Measurements from ENCODE around the gene PRKCB. TPM values are rescaled to one million over a fixed set of nuclear protein-coding genes. Genes with fewer than 3 reads are reported as not detected.

PRKCB gene
- total RNA-seq, 2 donors from 2014 or later: 4.1 to 4.7 TPM

- ATAC-seq (no peak), DNase-seq (no peak)
Measured at GRCh38 chr16:24123275-24123674, 287.5 kb downstream of the PRKCB start.

DNA sequence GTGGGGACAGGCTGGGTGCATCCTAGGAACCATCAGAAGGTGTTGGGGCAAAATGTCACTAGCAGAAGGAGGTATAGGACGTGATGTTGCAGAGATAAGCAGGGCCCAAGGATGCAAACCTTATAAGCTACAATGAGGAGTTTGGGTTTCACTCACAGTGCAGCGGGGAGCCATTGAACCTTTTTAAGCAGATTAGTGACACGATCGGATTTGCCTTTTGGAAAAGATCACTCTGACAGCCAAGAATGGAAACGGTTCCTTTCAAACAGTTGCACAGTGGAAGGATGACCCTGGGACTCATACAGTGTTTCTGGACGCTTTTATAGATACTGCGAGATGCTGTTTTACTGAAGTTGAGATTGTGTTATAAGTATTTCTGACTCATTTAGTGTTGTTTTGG lies 288.5 kb downstream of the PRKCB start:
- ATAC-seq (no peak), DNase-seq (no peak)
- intact Hi-C loops (cut with DNase I): no loop called here

More at GRCh38 chr16:24123275-24123674, 287.5 kb downstream of the PRKCB start:
- intact Hi-C loops (cut with DNase I): no loop called here

- DNase-seq (no peak), ATAC-seq (no peak)
- intact Hi-C loops (cut with DNase I): no loop called here
Measured at GRCh38 chr16:24125214-24125613, 289.4 kb downstream of the PRKCB start.

DNA sequence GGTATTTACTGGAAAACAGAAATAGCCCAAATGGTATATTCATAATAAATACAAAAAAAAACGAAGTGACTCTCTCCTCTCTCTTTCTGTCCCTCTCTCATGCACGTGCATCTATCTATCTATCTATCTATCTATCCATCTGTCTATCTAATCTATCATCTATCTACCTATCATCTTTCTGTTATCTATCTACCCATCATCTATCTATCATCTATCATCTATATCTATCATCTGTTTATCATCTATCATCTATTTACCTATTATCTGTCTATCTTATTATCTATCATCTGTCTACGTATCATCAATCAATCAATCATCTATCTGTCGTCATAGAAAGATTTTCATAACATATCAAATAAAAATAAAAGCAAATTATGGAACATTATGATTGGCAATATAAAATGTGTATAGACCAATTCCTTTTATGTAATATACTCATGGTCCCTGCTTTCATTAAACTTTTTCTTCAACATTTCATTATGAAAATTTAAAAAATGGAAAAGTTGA lies 293.7 kb downstream of the PRKCB start:
- ATAC-seq (no peak), DNase-seq (no peak)
- intact Hi-C loops (cut with DNase I): no loop called here

- ATAC-seq (no peak), DNase-seq (no peak)
- intact Hi-C loops (cut with DNase I): no loop called here
Measured at GRCh38 chr16:24130494-24131085, 294.8 kb downstream of the PRKCB start.

DNA sequence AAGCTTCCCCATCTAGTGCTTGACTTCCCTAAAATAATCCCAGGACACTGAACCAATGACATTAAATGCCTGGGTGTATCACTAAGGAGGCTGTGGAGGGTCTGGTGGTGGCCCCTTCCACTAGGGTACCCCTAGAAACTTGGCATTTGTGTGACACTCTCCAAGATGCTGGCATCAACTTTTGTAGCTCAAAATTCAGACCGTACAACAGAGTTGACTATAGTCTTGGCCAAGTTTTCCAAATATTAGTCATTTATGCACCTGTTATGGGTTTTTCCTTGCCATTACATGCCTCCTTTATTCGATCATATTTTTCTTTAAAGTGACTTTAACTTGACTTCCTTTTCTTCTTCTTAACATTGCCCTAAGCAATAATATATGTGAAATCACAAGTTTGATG lies 295.5 kb downstream of the PRKCB start:
- DNase-seq (no peak), ATAC-seq (no peak)
- intact Hi-C loops (cut with DNase I): no loop called here

DNA sequence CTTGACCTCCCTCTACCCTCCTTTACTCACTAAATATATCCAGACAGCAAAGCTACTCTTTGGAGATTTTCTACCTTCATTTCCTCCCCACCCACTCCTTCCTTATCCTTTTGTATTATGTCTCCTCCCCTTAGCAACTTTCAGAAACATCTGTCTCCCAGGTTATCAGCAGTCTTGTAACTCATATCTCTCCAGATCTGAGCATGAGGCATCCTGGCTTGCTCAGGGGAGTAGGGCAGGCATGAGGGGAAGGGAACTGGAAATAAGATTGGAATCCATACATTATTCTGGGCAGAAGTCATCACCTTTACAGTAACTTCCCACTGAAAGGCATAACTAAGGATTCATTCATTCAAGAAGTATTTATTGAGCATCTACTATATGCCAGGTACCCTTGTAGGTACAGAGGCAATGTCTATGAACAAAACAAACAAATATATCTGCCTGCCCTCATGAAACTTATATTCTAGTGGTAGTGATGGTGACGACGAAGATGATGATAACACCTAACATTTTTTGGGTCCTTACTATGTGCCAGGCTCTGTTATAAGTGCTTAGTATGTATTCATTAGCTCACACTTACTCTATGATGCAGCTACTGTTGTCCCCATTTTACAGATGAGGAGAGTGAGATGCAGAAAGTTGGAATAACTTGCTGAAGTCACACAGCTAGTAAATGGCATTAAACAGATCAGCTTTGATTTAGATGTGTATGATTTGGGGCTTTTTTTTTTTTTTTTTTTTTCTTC lies 296.4 kb downstream of the PRKCB start:
- intact Hi-C loops (cut with DNase I): no loop called here
- ATAC-seq: no peak

GRCh38 chr16:24132797-24133155 lies 297.0 kb downstream of the PRKCB start:
- intact Hi-C loops (cut with DNase I): no loop called here
- ATAC-seq (no peak), DNase-seq (no peak)

More for the DNA sequence above, 296.4 kb downstream of the PRKCB start:
- DNase-seq: no peak

GRCh38 chr16:24135624-24136565 lies 300.1 kb downstream of the PRKCB start:
- intact Hi-C loops (cut with DNase I): no loop called here
- ATAC-seq: no peak
- DNase-seq: no peak

- intact Hi-C loops (cut with DNase I): no loop called here
- ATAC-seq: no peak
- no peak for DNase-seq
Measured at GRCh38 chr16:24138024-24138423, 302.2 kb downstream of the PRKCB start.

DNA sequence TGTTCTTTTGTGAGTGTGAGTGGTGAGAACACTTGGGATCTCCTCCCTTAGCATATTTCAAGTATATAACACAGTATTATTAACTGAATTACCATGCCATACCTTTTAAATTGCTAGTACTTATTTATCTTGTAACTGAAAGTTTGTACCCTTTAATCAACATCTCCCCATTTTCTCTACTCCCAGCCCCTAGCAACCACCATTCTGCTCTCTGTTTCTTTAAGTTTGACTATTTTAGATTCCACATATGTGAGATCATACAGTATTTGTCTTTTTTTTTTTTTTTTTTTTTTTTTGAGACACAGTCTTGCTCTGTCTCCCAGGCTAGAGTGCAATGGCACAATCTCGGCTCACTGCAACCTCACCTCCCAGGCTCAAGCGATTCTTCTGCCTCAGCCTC lies 302.8 kb downstream of the PRKCB start:
- DNase-seq (no peak), ATAC-seq (no peak)
- intact Hi-C loops (cut with DNase I): no loop called here

GRCh38 chr16:24139282-24139681 lies 303.5 kb downstream of the PRKCB start:
- intact Hi-C loops (cut with DNase I): no loop called here
- DNase-seq (no peak), ATAC-seq (no peak)

DNA sequence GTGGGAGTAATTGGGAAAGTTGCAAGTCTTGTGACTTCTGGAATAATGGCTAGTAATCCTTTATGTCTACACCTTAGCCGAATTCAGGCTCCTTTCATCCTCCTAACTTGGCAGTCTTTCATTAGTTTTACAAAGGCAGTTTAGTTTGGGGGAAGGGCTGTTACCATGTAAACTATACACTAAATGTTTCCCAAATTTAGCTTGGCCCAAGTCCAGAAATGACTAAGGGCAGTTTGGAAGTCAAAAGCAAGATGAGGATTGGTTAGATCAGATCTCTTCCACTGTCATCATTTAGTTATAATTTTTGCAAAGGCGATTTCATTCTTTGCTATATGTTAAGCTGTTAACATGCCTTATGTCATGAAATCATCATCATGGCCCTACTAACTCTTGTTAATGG lies 304.9 kb downstream of the PRKCB start:
- ATAC-seq: no peak
- intact Hi-C loops (cut with DNase I): no loop called here

DNA sequence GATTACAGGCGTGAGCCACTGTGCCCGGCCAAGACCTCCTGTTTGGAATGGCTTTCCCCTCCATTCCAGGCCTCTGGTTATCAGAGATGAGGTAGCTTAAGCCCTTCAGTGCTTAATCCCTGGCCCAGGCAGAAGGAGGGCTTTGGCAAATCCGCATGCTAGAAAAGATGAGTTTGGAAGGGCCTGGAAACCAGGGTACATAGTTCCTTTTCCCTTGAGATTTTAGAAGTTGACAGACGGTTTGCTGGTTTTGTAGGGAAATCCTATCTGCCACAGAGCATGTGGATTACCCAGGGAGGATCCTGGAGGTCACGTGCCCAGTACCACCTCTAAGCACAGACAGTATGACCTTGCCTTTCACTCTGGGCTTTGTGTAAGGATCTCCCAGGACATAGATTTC lies 305.7 kb downstream of the PRKCB start:
- DNase-seq (no peak), ATAC-seq (no peak)
- intact Hi-C loops (cut with DNase I): no loop called here

More for the DNA sequence above, 304.9 kb downstream of the PRKCB start:
- DNase-seq: no peak

GRCh38 chr16:24141917-24142316 lies 306.1 kb downstream of the PRKCB start:
- intact Hi-C loops (cut with DNase I): no loop called here
- DNase-seq: no peak
- ATAC-seq: no peak

DNA sequence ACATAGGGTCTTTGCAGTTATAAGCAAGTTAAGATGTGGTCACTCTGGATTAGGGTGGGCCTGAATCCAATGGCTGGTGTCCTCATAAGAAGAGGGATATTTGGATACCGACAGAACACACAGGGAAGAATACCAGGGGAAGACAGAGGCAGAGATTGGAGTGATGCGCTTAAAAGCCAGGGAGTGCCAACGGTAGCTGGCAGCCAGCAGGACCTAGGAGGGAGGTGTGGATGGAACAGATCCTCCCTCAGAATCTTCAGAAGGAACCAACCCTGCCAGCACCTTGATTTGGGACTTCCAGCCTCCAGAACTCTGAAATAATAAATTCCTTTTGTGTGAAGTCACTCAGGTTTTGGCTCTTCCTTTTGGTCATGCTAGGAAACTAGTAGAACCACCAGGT lies 310.1 kb downstream of the PRKCB start:
- ATAC-seq (no peak), DNase-seq (no peak)
- intact Hi-C loops (cut with DNase I): no loop called here

- DNase-seq (peak; percentile 34), ATAC-seq (peak; percentile 85 to 93)
- intact Hi-C loops (cut with DNase I): no loop called here
Measured at GRCh38 chr16:24146518-24146917, 310.7 kb downstream of the PRKCB start.

DNA sequence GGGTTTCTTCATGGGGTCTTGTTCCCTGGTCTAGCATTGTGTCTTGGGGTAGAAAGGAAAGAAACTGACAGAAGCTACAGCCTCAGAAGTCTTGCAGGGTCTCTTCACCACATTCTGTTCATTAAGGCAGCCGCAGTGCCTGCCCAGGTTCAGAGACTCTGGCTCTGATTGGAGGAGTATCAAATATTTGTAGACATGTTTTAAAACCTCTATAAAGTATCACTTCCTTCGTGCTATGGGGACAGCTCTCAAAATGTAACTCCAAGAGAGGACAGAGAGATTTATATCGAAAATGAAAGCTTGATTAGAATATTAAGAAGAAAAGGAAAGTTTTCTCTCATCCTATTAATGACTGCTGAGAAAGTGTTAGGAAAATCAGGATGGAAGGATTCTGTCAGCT lies 313.3 kb downstream of the PRKCB start:
- intact Hi-C loops (cut with DNase I): no loop called here
- DNase-seq (no peak), ATAC-seq (no peak)

DNA sequence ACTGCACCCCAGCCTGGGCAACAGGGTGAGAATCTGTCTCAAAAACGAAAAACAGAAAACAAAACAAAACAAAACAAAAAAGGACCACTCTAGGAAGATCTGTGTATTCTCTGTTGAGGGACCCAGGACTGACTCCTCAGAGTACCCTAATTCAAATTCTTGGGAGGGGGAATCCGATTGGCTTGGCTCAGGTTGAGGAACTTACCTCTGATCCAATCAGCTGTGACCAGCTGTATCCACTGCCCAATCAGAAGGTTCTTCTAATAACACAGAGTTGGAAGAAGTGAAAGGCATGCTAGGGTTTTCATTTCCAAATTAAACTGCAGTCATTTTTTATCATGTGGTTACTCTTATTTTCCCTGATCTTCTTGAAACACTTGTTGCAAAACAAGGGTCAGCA lies 314.5 kb downstream of the PRKCB start:
- DNase-seq (no peak), ATAC-seq (no peak)
- intact Hi-C loops (cut with DNase I): no loop called here

- no peak for DNase-seq
- intact Hi-C loops (cut with DNase I): no loop called here
- ATAC-seq: no peak
Measured at GRCh38 chr16:24151482-24151939, 315.7 kb downstream of the PRKCB start.
